GM21576 (cell line): ENCODE data around the gene METTL16.

Experiments
- ATAC-seq: cut with Tn5 transposase; IDR thresholded peaks from one replicate; pipeline ENCODE4 v1.9.1; 2021; ENCODE audit warnings: mild to moderate bottlenecking, moderate library complexity; ENCODE audit not compliant: unreplicated experiment

The METTL16 gene

GRCh38 chr17:2416010-2416734, 95.5 kb downstream of the METTL16 start:
- ATAC-seq: no peak

- no peak for ATAC-seq
Observed at GRCh38 chr17:2415081-2415480, 96.6 kb downstream of the METTL16 start.

- ATAC-seq: no peak
Observed at GRCh38 chr17:2414446-2415064, 97.1 kb downstream of the METTL16 start.

GRCh38 chr17:2412561-2413021, 99.1 kb downstream of the METTL16 start:
- no peak for ATAC-seq

GRCh38 chr17:2410951-2411350, 100.7 kb downstream of the METTL16 start:
- no peak for ATAC-seq

GRCh38 chr17:2406903-2407790, 104.5 kb downstream of the METTL16 start:
- no peak for ATAC-seq

GRCh38 chr17:2406271-2406902, 105.3 kb downstream of the METTL16 start:
- ATAC-seq: no peak

- ATAC-seq: no peak
Observed at GRCh38 chr17:2405247-2405926, 106.3 kb downstream of the METTL16 start.

GRCh38 chr17:2403044-2403443, 108.6 kb downstream of the METTL16 start:
- no peak for ATAC-seq

- ATAC-seq: no peak
Observed at GRCh38 chr17:2402544-2402943, 109.1 kb downstream of the METTL16 start.

- peak; percentile 42 for ATAC-seq
Observed at GRCh38 chr17:2401426-2402221, 110.1 kb downstream of the METTL16 start.

GRCh38 chr17:2400877-2401425, 110.7 kb downstream of the METTL16 start, which contains the start of gene MNT:
MNT (minus strand) TSS chr17:2401060; CDS start chr17:2400712, 348 bp downstream.
- ATAC-seq: peak; percentile 29

- no peak for ATAC-seq
Observed at GRCh38 chr17:2400474-2400866, 111.2 kb downstream of the METTL16 start.

- ATAC-seq: peak; percentile 34
Observed at GRCh38 chr17:2399572-2400473, 111.9 kb downstream of the METTL16 start.

- ATAC-seq: no peak
Observed at GRCh38 chr17:2398655-2399571, 112.8 kb downstream of the METTL16 start.

GRCh38 chr17:2398182-2398581, 113.5 kb downstream of the METTL16 start:
- no peak for ATAC-seq
